ENCODE data around the gene SV2B. TPM values are rescaled to one million over a fixed set of nuclear protein-coding genes. Genes with fewer than 3 reads are reported as not detected.

SV2B gene
- total RNA-seq, 1 donor from 2014 or later: 0.26 TPM

- FAIRE-seq: no peak
- H3K4me3 ChIP-seq (ENCODE audit: low read depth, low read length): no peak overlapping the region
- DNase-seq (ENCODE audit: low read depth): no peak
- no peaks in the 10 kb centered on the region for H3K36me3 ChIP-seq (ENCODE audit: control insufficient read depth, insufficient read depth, low read length)
- H3K27me3 ChIP-seq (ENCODE audit: control insufficient read depth, insufficient read depth, low read length): no peaks in the 10 kb centered on the region
- TF ChIP-seq CTCF (IDR thresholded peaks at IDR 0.05; ENCODE audit: insufficient read depth, low read length, severe bottlenecking): no peak
These were observed 157.8 kb downstream of the SV2B start for GRCh38 chr15:91257746-91258414.

GRCh38 chr15:91258415-91258759 lies 158.3 kb downstream of the SV2B start:
- no peaks in the 10 kb centered on the region for H3K36me3 ChIP-seq (ENCODE audit: control insufficient read depth, insufficient read depth, low read length)
- no peak for TF ChIP-seq CTCF (IDR thresholded peaks at IDR 0.05; ENCODE audit: insufficient read depth, low read length, severe bottlenecking)
- H3K27me3 ChIP-seq (ENCODE audit: control insufficient read depth, insufficient read depth, low read length): no peaks in the 10 kb centered on the region
- H3K4me3 ChIP-seq (ENCODE audit: low read depth, low read length): no peak overlapping the region
- DNase-seq (ENCODE audit: low read depth): no peak
- FAIRE-seq: no peak

- Histone ChIP-seq H3K36me3 (ENCODE audit: control insufficient read depth, insufficient read depth, low read length) (no peaks in the 10 kb centered on the region), H3K4me3 (ENCODE audit: low read depth, low read length) (no peak overlapping the region), H3K27me3 (ENCODE audit: control insufficient read depth, insufficient read depth, low read length) (no peaks in the 10 kb centered on the region)
- DNase-seq (ENCODE audit: low read depth) (no peak), FAIRE-seq (no peak)
- TF ChIP-seq CTCF (IDR thresholded peaks at IDR 0.05; ENCODE audit: insufficient read depth, low read length, severe bottlenecking): no peak
These were observed 159.0 kb downstream of the SV2B start for GRCh38 chr15:91259077-91259476.

GRCh38 chr15:91261345-91261744 lies 161.3 kb downstream of the SV2B start:
- TF ChIP-seq CTCF (IDR thresholded peaks at IDR 0.05; ENCODE audit: insufficient read depth, low read length, severe bottlenecking): no peak
- no peaks in the 10 kb centered on the region for H3K27me3 ChIP-seq (ENCODE audit: control insufficient read depth, insufficient read depth, low read length)
- DNase-seq (ENCODE audit: low read depth) (no peak), FAIRE-seq (no peak)
- no peak overlapping the region for H3K4me3 ChIP-seq (ENCODE audit: low read depth, low read length)
- no peaks in the 10 kb centered on the region for H3K36me3 ChIP-seq (ENCODE audit: control insufficient read depth, insufficient read depth, low read length)

GRCh38 chr15:91263632-91264531 lies 163.8 kb downstream of the SV2B start:
- no peaks in the 10 kb centered on the region for H3K36me3 ChIP-seq (ENCODE audit: control insufficient read depth, insufficient read depth, low read length)
- FAIRE-seq (no peak), DNase-seq (ENCODE audit: low read depth) (peak; percentile 8)
- TF ChIP-seq CTCF (IDR thresholded peaks at IDR 0.05; ENCODE audit: insufficient read depth, low read length, severe bottlenecking): no peak
- H3K27me3 ChIP-seq (ENCODE audit: control insufficient read depth, insufficient read depth, low read length): no peaks in the 10 kb centered on the region
- no peak overlapping the region for H3K4me3 ChIP-seq (ENCODE audit: low read depth, low read length)
